ENCODE results near the gene DHRS4L2. TPM values are rescaled to one million over a fixed set of nuclear protein-coding genes. Genes with fewer than 3 reads are reported as not detected.
A peak's percentile ranks its signal among the peaks of the same experiment; 100 is the strongest.
"Not testable (repeated sequence)": the region's sequence is repeated elsewhere in the genome, so short reads cannot be mapped to it uniquely, and the experiment has no call there.

DHRS4L2 gene
- total and polyA plus RNA-seq, 4 donors: 16.7 to 56.8 (median 44.0) TPM

DNA sequence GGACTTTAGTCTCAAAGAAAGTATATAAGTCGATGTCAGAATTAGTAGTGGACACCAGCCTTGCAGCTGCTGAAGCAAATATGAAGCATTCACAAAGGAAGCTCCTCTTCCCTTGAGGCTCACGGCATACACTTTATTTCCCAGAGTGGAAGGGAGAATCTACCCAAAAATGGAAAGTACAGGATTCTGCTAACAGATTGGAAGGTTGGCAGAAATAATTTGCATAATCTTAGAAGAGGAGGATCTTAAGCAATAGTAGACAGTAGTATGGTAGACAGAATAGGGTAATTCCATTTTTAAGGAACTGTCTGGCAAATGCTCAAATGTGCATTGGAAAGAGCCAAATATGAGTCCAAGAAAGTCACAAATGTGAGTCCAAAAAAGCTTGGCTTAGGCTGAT, 32.9 kb upstream of the DHRS4L2 start:
- peaks cover 3 to 25% (median 17%) of the 10 kb centered on the region in 4 donors for H3K4me1 ChIP-seq (ENCODE audit: control insufficient read depth in 4 of 4, insufficient read depth in 4 of 4, low read length in 3 of 4)
- not testable (repeated sequence) for H3K27ac ChIP-seq (ENCODE audit: low read depth in 1 of 2, low read length in 2 of 2); H3K36me3 ChIP-seq (ENCODE audit: control insufficient read depth in 4 of 4, insufficient read depth in 3 of 4, low read depth in 1 of 4, low read length in 3 of 4); DNase-seq (ENCODE audit: low spot score); H3K4me3 ChIP-seq (ENCODE audit: low read depth in 1 of 3, low read length in 3 of 3); H3K9me3 ChIP-seq (ENCODE audit: control insufficient read depth in 4 of 4, low read length in 3 of 4); H3K27me3 ChIP-seq (ENCODE audit: control insufficient read depth in 4 of 4, insufficient read depth in 4 of 4, low read length in 3 of 4); H3K9ac ChIP-seq (ENCODE audit: low read depth in 1 of 2, low read length in 2 of 2)
- 83% methylated on average over 2 of the region's 2 CpGs for WGBS

GRCh38 chr14:23957913-23958569, 30.7 kb upstream of the DHRS4L2 start:
- 91% methylated on average over 9 of the region's 9 CpGs for WGBS
- DNase-seq (ENCODE audit: low spot score); H3K36me3 ChIP-seq (ENCODE audit: control insufficient read depth in 4 of 4, insufficient read depth in 3 of 4, low read depth in 1 of 4, low read length in 3 of 4); H3K27ac ChIP-seq (ENCODE audit: low read depth in 1 of 2, low read length in 2 of 2); H3K9ac ChIP-seq (ENCODE audit: low read depth in 1 of 2, low read length in 2 of 2); H3K4me3 ChIP-seq (ENCODE audit: low read depth in 1 of 3, low read length in 3 of 3); H3K9me3 ChIP-seq (ENCODE audit: control insufficient read depth in 4 of 4, low read length in 3 of 4); H3K27me3 ChIP-seq (ENCODE audit: control insufficient read depth in 4 of 4, insufficient read depth in 4 of 4, low read length in 3 of 4): not testable (repeated sequence)
- peaks cover 3 to 11% (median 7%) of the 10 kb centered on the region in 4 donors for H3K4me1 ChIP-seq (ENCODE audit: control insufficient read depth in 4 of 4, insufficient read depth in 4 of 4, low read length in 3 of 4)

DNA sequence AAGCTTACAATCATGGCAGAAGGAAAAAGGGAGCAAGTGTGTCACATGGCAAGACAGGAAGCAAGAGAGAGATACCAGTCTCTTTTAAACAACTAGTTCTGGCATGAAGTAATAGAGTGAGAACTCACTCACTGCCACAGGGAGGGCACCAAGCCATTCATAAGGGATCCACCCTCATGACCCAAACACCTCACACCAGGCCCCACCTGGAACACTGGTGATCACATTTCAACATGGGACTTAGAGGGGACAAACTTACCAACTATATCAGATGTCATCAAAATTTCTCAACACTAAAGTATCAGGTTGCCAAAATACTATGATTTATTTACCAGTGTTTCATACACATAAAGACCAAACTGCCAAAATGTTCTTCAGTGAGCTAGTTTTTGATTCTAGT, 27.8 kb upstream of the DHRS4L2 start:
- H3K27ac ChIP-seq (ENCODE audit: low read depth in 1 of 2, low read length in 2 of 2); H3K4me1 ChIP-seq (ENCODE audit: control insufficient read depth in 4 of 4, insufficient read depth in 4 of 4, low read length in 3 of 4); H3K9me3 ChIP-seq (ENCODE audit: control insufficient read depth in 4 of 4, low read length in 3 of 4); H3K27me3 ChIP-seq (ENCODE audit: control insufficient read depth in 4 of 4, insufficient read depth in 4 of 4, low read length in 3 of 4); H3K36me3 ChIP-seq (ENCODE audit: control insufficient read depth in 4 of 4, insufficient read depth in 3 of 4, low read depth in 1 of 4, low read length in 3 of 4); DNase-seq (ENCODE audit: low spot score); H3K9ac ChIP-seq (ENCODE audit: low read depth in 1 of 2, low read length in 2 of 2); H3K4me3 ChIP-seq (ENCODE audit: low read depth in 1 of 3, low read length in 3 of 3): not testable (repeated sequence)

DNA sequence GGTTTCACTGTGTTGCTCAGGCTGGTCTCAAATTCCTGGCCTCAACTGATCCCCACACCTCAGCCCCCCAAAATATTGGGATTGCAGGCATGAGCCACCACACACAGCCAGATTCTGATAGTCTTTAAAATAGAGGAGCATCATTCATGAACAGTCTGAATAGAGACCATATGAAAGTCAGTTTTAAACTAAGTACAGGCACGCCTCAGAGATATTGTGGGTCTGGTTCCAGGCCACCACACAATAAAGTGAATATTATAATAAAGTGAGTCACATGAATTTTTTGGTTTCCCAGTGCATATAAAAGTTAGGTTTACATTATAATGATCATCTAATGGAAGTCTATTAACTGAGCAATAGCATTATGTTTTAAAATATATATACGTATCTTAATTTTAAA, 27.0 kb upstream of the DHRS4L2 start:
- H3K9me3 ChIP-seq (ENCODE audit: control insufficient read depth in 4 of 4, low read length in 3 of 4); DNase-seq (ENCODE audit: low spot score); H3K9ac ChIP-seq (ENCODE audit: low read depth in 1 of 2, low read length in 2 of 2); H3K27ac ChIP-seq (ENCODE audit: low read depth in 1 of 2, low read length in 2 of 2); H3K27me3 ChIP-seq (ENCODE audit: control insufficient read depth in 4 of 4, insufficient read depth in 4 of 4, low read length in 3 of 4); H3K4me3 ChIP-seq (ENCODE audit: low read depth in 1 of 3, low read length in 3 of 3); H3K4me1 ChIP-seq (ENCODE audit: control insufficient read depth in 4 of 4, insufficient read depth in 4 of 4, low read length in 3 of 4); H3K36me3 ChIP-seq (ENCODE audit: control insufficient read depth in 4 of 4, insufficient read depth in 3 of 4, low read depth in 1 of 4, low read length in 3 of 4): not testable (repeated sequence)
- 96% methylated on average over 1 of the region's 2 CpGs for WGBS

DNA sequence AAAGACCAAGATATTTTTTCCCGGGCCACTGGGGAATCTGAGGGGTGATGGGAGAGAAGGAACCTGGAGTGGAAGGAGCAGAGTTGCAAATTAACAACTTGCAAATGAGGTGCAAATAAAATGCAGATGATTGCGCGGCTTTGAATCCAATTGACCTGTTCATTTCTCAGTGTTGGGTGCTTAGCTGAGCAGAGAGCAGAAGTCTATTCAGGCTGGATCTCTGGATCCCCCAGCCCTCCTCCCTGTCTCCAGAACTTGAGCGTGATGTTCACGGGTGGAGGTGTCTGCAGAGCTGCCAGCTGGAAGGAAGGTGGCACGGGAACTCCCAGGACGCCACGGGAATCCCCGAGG, 19.6 kb upstream of the DHRS4L2 start:
- not testable (repeated sequence) for H3K4me3 ChIP-seq (ENCODE audit: low read depth in 1 of 3, low read length in 3 of 3); DNase-seq (ENCODE audit: low spot score); H3K27ac ChIP-seq (ENCODE audit: low read depth in 1 of 2, low read length in 2 of 2)

GRCh38 chr14:23969481-23970282, 19.0 kb upstream of the DHRS4L2 start:
- H3K9me3 ChIP-seq (ENCODE audit: control insufficient read depth in 4 of 4, low read length in 3 of 4); H3K4me1 ChIP-seq (ENCODE audit: control insufficient read depth in 4 of 4, insufficient read depth in 4 of 4, low read length in 3 of 4); H3K9ac ChIP-seq (ENCODE audit: low read depth in 1 of 2, low read length in 2 of 2); H3K36me3 ChIP-seq (ENCODE audit: control insufficient read depth in 4 of 4, insufficient read depth in 3 of 4, low read depth in 1 of 4, low read length in 3 of 4); H3K27me3 ChIP-seq (ENCODE audit: control insufficient read depth in 4 of 4, insufficient read depth in 4 of 4, low read length in 3 of 4); H3K27ac ChIP-seq (ENCODE audit: low read depth in 1 of 2, low read length in 2 of 2): not testable (repeated sequence)
- peak; percentile 70 for DNase-seq (ENCODE audit: low spot score)
- WGBS: 11% methylated on average over 58 of the region's 61 CpGs
- H3K4me3 ChIP-seq (ENCODE audit: low read depth in 1 of 3, low read length in 3 of 3): peak overlapping the region in 1 of 3 donors; percentile 42

More for the DNA sequence above, 19.6 kb upstream of the DHRS4L2 start:
- 67% methylated on average over 1 of the region's 9 CpGs for WGBS
- H3K4me1 ChIP-seq (ENCODE audit: control insufficient read depth in 4 of 4, insufficient read depth in 4 of 4, low read length in 3 of 4); H3K9ac ChIP-seq (ENCODE audit: low read depth in 1 of 2, low read length in 2 of 2); H3K9me3 ChIP-seq (ENCODE audit: control insufficient read depth in 4 of 4, low read length in 3 of 4); H3K36me3 ChIP-seq (ENCODE audit: control insufficient read depth in 4 of 4, insufficient read depth in 3 of 4, low read depth in 1 of 4, low read length in 3 of 4); H3K27me3 ChIP-seq (ENCODE audit: control insufficient read depth in 4 of 4, insufficient read depth in 4 of 4, low read length in 3 of 4): not testable (repeated sequence)

GRCh38 chr14:23970283-23970659, 18.5 kb upstream of the DHRS4L2 start:
- WGBS: 77% methylated on average over 15 of the region's 15 CpGs
- not testable (repeated sequence) for H3K4me3 ChIP-seq (ENCODE audit: low read depth in 1 of 3, low read length in 3 of 3); H3K36me3 ChIP-seq (ENCODE audit: control insufficient read depth in 4 of 4, insufficient read depth in 3 of 4, low read depth in 1 of 4, low read length in 3 of 4); H3K9ac ChIP-seq (ENCODE audit: low read depth in 1 of 2, low read length in 2 of 2); H3K27me3 ChIP-seq (ENCODE audit: control insufficient read depth in 4 of 4, insufficient read depth in 4 of 4, low read length in 3 of 4); H3K27ac ChIP-seq (ENCODE audit: low read depth in 1 of 2, low read length in 2 of 2); H3K4me1 ChIP-seq (ENCODE audit: control insufficient read depth in 4 of 4, insufficient read depth in 4 of 4, low read length in 3 of 4); DNase-seq (ENCODE audit: low spot score); H3K9me3 ChIP-seq (ENCODE audit: control insufficient read depth in 4 of 4, low read length in 3 of 4)

DNA sequence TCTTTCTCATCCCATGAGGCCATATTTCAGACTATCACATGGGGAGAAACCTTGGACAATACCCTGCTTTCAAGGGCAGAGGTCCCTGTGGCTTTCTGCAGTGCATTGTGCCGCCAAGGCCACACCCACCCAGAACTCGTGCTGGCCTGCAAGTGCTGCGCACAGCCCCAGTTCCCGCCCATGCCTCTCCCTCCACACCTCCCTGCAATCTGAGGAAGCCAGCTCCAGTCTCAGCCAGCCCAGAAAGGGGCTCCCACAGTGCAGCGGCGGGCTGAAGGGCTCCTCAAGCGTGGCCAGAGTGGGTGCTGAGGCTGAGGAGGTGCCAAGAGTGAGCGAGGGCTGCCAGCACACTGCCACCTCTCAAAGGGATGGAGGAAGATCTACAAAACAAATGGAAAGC, 15.6 kb upstream of the DHRS4L2 start:
- not testable (repeated sequence) for H3K27ac ChIP-seq (ENCODE audit: low read depth in 1 of 2, low read length in 2 of 2); H3K27me3 ChIP-seq (ENCODE audit: control insufficient read depth in 4 of 4, insufficient read depth in 4 of 4, low read length in 3 of 4); H3K4me1 ChIP-seq (ENCODE audit: control insufficient read depth in 4 of 4, insufficient read depth in 4 of 4, low read length in 3 of 4); H3K36me3 ChIP-seq (ENCODE audit: control insufficient read depth in 4 of 4, insufficient read depth in 3 of 4, low read depth in 1 of 4, low read length in 3 of 4); H3K9me3 ChIP-seq (ENCODE audit: control insufficient read depth in 4 of 4, low read length in 3 of 4); H3K9ac ChIP-seq (ENCODE audit: low read depth in 1 of 2, low read length in 2 of 2); DNase-seq (ENCODE audit: low spot score); H3K4me3 ChIP-seq (ENCODE audit: low read depth in 1 of 3, low read length in 3 of 3)
- WGBS: 89% methylated on average over 8 of the region's 8 CpGs
